Occipital lobe (tissue), 2 donors: ENCODE measurements around the gene NCOA7. TPM values are rescaled to one million over a fixed set of nuclear protein-coding genes. Genes with fewer than 3 reads are reported as not detected.

Source experiments
- DNase-seq: peaks from one replicate; lab custom pipeline; 2025; lab: John Stamatoyannopoulos, UW
- total RNA-seq: library from RNA; depleted of rRNA; stranded (reverse); fragments of >200 nt; gene quantifications from one replicate; pipeline ENCODE4 v1.2.3, GENCODE V29; 2014

The NCOA7 gene
- total RNA-seq = 33.5 TPM

- peak; percentile 87 for DNase-seq
Measured at GRCh38 chr6:125790358-125791150, at the start of gene NCOA7. NCOA7 (plus strand) TSS chr6:125790960; CDS start chr6:125815355, 24,395 bp downstream.

GRCh38 chr6:125741336-125741735 is 49.4 kb upstream of the NCOA7 start:
- DNase-seq = no peak

GRCh38 chr6:125742024-125742423 is 48.7 kb upstream of the NCOA7 start:
- no peak for DNase-seq

GRCh38 chr6:125742464-125743120 is 48.2 kb upstream of the NCOA7 start:
- no peak for DNase-seq

- DNase-seq = no peak
Measured at GRCh38 chr6:125743604-125744003, 47.2 kb upstream of the NCOA7 start.

GRCh38 chr6:125745281-125746018 is 45.3 kb upstream of the NCOA7 start:
- no peak for DNase-seq

GRCh38 chr6:125746019-125746414 is 44.7 kb upstream of the NCOA7 start:
- no peak for DNase-seq

- no peak for DNase-seq
Measured at GRCh38 chr6:125746731-125747588, 43.8 kb upstream of the NCOA7 start.

GRCh38 chr6:125747589-125748405 is 43.0 kb upstream of the NCOA7 start:
- DNase-seq = no peak

- DNase-seq = no peak
Measured at GRCh38 chr6:125748406-125749172, 42.2 kb upstream of the NCOA7 start.

GRCh38 chr6:125749173-125749864 is 41.4 kb upstream of the NCOA7 start, which contains the start of gene HEY2:
HEY2 (plus strand) TSS chr6:125749632; CDS start chr6:125749777, 145 bp downstream.
- peak; percentile 87 for DNase-seq

GRCh38 chr6:125749865-125750691 is 40.7 kb upstream of the NCOA7 start:
- DNase-seq = no peak

- DNase-seq = no peak
Measured at GRCh38 chr6:125750692-125751333, 39.9 kb upstream of the NCOA7 start.

- no peak for DNase-seq
Measured at GRCh38 chr6:125751334-125751916, 39.3 kb upstream of the NCOA7 start.

- DNase-seq = no peak
Measured at GRCh38 chr6:125752773-125753172, 38.0 kb upstream of the NCOA7 start.

- DNase-seq = no peak
Measured at GRCh38 chr6:125753218-125753936, 37.4 kb upstream of the NCOA7 start.

GRCh38 chr6:125753937-125754259 is 36.9 kb upstream of the NCOA7 start:
- DNase-seq = no peak
